Eye (tissue), 1 donor: ENCODE results near the gene BIRC7.

Source experiments
- DNase-seq: peaks from one replicate; pipeline ENCODE4 v3.0.0-alpha.2; 2015

Gene BIRC7

DNA sequence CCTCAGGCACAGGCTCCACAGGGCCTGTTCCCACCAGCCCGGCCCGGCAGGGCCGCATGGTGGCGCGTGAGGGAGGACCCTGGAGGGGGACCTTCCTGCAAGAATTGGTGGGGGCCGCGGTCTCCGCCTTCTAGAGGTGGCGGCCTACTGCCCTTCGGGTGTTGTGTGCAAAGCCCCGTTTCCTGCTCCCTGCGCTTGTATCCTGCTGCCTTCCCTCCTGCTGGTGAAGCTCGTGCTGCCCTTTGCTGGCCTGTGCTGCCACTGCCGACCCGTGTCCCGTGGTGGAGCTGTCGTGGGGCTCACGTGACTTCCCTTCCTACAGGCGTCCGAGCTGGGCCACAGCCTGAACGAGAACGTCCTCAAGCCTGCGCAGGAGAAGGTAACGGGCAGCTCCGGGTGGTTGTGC, 48.8 kb downstream of the BIRC7 start:
- no peak for DNase-seq

DNA sequence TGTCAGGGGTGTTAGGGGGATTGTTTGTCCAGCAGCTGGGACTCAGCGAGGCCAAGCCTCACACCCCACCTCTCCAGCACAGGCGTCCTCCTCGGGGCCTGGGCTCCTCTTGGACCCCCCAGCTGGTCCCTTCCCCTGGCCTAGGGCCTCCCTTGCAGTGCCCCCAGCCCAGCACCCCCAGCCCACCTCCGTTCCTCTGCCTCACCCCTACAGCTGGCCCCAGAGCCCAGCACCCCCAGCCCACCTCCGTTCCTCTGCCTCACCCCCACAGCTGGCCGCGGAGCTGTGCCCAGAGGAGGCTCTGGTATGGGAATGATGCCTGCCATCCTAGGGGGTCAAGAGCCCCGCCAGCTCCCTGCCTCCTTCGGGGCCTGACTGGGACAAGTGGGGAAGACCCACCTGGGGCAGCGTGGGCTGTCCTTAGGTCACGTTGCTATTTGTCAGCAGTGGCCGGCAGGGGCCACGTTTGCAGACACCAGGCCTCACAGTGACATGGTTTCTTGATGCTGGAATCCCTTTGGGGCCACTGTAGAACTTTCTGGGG, 49.3 kb downstream of the BIRC7 start:
- DNase-seq = no peak

- DNase-seq = no peak
These were observed 50.2 kb downstream of the BIRC7 start for GRCh38 chr20:63285636-63286615.

- no peak for DNase-seq
These were observed 51.3 kb downstream of the BIRC7 start for GRCh38 chr20:63286781-63287696.

DNA sequence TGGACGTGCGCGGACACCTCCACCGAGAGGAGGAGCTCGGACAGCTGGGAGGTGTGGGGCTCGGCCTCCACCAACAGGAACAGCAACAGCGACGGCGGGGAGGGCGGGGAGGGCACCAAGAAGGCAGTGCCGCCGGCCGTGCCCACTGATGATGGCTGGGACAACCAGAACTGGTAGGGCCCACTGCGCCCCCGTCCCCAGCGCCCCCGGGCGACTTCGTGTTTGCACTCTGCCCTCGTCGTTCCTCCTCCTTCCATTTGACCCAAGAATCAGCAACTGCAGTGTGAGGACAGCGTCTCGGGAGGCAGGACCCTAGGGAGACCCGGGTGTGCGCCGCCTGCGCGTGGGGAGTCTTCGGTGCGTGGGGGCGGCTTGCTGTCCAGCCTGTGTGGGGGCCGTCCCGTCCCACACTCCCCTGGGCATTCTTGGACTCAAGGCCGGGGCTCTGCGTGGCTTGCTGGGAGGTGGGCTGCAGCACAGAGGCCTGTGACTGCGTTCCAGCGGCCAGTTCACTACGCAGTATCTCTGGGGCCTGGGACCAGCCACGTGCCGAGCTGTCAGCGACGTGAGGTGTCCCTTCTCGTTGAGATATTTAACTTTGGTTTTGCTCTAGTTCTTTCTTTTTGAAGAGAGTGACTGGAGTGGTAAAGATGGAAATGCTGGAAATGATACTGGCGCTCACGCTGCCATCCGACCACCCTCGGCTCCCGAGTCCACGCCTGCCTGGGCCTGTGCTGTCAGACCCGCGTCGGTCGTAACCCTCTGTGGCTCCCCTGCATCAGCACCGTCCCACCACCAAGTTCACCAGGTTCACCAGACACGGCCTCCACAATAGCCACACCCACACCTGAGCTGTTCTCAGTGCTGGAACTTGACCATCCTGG, 52.2 kb downstream of the BIRC7 start:
- no peak for DNase-seq

GRCh38 chr20:63288581-63289251, 53.0 kb downstream of the BIRC7 start:
- DNase-seq = no peak

- no peak for DNase-seq
These were observed 53.8 kb downstream of the BIRC7 start for GRCh38 chr20:63289311-63290135.
